ENCODE data around the gene MYF6.

DNA sequence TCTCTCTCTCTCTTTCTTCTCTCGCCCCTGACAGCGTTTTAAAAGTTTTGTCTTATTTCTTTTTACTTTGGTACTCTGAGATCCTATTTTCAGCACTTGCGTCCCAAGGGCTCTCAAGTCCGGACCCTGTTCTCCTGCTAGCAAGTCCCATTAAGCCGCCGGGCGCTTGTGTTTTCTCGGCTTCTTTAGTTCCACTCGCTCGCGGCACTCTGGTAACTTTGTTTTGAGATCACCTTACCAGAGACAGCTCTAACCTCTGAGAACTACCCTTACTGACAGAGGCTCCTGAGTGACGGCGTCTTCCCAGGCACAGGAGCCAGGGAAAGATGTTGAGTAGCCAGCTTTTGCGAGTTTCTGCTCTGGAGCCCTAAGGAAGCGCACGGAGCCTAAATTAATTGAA, 6.6 kb downstream of the MYF6 start:
- no peak for TF ChIP-seq ZNF248 (tag by site-specific recombination; IDR thresholded peaks at IDR 0.05)
- TF ChIP-seq, protein P1, sequence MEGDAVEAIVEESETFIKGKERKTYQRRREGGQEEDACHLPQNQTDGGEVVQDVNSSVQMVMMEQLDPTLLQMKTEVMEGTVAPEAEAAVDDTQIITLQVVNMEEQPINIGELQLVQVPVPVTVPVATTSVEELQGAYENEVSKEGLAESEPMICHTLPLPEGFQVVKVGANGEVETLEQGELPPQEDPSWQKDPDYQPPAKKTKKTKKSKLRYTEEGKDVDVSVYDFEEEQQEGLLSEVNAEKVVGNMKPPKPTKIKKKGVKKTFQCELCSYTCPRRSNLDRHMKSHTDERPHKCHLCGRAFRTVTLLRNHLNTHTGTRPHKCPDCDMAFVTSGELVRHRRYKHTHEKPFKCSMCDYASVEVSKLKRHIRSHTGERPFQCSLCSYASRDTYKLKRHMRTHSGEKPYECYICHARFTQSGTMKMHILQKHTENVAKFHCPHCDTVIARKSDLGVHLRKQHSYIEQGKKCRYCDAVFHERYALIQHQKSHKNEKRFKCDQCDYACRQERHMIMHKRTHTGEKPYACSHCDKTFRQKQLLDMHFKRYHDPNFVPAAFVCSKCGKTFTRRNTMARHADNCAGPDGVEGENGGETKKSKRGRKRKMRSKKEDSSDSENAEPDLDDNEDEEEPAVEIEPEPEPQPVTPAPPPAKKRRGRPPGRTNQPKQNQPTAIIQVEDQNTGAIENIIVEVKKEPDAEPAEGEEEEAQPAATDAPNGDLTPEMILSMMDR (tag by site-specific recombination; IDR thresholded peaks at IDR 0.05), result no peak
- TF ChIP-seq ZBTB1 (tag by site-specific recombination; IDR thresholded peaks at IDR 0.05), result no peak
- no peak for TF ChIP-seq HOXA7 (CRISPR knock-in tag; IDR thresholded peaks at IDR 0.05; ENCODE audit: borderline replicate concordance)
- no peak for TF ChIP-seq RBAK (tag by site-specific recombination; IDR thresholded peaks at IDR 0.05)
- no peak for TF ChIP-seq ZNF391 (tag by site-specific recombination; IDR thresholded peaks at IDR 0.05; ENCODE audit: borderline replicate concordance, low read depth)
- no peak for TF ChIP-seq ZSCAN30 (tag by site-specific recombination; IDR thresholded peaks at IDR 0.05)
- TF ChIP-seq ZNF561 (tag by site-specific recombination; IDR thresholded peaks at IDR 0.05; ENCODE audit: borderline replicate concordance), result no peak
- TF ChIP-seq, protein P2, sequence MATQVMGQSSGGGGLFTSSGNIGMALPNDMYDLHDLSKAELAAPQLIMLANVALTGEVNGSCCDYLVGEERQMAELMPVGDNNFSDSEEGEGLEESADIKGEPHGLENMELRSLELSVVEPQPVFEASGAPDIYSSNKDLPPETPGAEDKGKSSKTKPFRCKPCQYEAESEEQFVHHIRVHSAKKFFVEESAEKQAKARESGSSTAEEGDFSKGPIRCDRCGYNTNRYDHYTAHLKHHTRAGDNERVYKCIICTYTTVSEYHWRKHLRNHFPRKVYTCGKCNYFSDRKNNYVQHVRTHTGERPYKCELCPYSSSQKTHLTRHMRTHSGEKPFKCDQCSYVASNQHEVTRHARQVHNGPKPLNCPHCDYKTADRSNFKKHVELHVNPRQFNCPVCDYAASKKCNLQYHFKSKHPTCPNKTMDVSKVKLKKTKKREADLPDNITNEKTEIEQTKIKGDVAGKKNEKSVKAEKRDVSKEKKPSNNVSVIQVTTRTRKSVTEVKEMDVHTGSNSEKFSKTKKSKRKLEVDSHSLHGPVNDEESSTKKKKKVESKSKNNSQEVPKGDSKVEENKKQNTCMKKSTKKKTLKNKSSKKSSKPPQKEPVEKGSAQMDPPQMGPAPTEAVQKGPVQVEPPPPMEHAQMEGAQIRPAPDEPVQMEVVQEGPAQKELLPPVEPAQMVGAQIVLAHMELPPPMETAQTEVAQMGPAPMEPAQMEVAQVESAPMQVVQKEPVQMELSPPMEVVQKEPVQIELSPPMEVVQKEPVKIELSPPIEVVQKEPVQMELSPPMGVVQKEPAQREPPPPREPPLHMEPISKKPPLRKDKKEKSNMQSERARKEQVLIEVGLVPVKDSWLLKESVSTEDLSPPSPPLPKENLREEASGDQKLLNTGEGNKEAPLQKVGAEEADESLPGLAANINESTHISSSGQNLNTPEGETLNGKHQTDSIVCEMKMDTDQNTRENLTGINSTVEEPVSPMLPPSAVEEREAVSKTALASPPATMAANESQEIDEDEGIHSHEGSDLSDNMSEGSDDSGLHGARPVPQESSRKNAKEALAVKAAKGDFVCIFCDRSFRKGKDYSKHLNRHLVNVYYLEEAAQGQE (tag by site-specific recombination; IDR thresholded peaks at IDR 0.05), result no peak
- no peak for TF ChIP-seq ZNF121 (tag by site-specific recombination; IDR thresholded peaks at IDR 0.05)
- no peak for TF ChIP-seq ZNF785 (tag by site-specific recombination; IDR thresholded peaks at IDR 0.05)
- TF ChIP-seq ZEB2 (tag by site-specific recombination; IDR thresholded peaks at IDR 0.05), result no peak
- no peak for TF ChIP-seq ZNF394 (tag by site-specific recombination; IDR thresholded peaks at IDR 0.05; ENCODE audit: borderline replicate concordance)
- TF ChIP-seq, protein P3, sequence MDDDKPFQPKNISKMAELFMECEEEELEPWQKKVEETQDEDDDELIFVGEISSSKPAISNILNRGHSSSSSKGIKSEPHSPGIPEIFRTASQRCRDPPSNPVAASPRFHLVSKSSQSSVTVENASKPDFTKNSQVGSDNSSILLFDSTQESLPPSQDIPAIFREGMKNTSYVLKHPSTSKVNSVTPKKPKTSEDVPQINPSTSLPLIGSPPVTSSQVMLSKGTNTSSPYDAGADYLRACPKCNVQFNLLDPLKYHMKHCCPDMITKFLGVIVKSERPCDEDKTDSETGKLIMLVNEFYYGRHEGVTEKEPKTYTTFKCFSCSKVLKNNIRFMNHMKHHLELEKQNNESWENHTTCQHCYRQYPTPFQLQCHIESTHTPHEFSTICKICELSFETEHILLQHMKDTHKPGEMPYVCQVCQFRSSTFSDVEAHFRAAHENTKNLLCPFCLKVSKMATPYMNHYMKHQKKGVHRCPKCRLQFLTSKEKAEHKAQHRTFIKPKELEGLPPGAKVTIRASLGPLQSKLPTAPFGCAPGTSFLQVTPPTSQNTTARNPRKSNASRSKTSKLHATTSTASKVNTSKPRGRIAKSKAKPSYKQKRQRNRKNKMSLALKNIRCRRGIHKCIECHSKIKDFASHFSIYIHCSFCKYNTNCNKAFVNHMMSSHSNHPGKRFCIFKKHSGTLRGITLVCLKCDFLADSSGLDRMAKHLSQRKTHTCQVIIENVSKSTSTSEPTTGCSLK (tag by site-specific recombination; IDR thresholded peaks at IDR 0.05), result no peak

Measured in HEK293 (cell line).